Limb (tissue), 2 donors: ENCODE data around the gene GLIPR1L1.

Experiments used
- DNase-seq, 2 donors: peaks; one replicate each; pipeline ENCODE4 v3.0.0-alpha.2; 2016; ENCODE audit errors: extremely low spot score in 2 of 2

GLIPR1L1 gene

DNA sequence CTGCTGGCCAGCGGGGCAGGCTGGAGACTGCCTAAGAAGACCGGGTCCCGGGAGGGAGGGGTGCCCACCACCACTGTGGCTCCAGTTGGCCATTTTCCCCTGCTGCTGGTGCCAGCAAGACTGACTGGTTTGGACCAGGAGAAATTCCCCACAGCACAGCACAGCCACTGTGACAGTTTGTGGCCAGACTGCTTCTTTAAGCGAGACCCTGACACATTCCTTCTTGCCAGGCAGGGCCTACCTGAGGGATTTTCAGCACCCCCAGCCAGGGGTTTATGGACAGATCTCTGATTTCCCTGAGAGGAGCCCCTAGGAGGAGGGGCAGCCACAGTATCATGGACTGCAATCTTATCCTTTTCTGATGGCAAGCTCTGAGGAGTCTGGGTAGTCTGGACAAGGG, 15.5 kb downstream of the GLIPR1L1 start:
- DNase-seq: no peak

DNA sequence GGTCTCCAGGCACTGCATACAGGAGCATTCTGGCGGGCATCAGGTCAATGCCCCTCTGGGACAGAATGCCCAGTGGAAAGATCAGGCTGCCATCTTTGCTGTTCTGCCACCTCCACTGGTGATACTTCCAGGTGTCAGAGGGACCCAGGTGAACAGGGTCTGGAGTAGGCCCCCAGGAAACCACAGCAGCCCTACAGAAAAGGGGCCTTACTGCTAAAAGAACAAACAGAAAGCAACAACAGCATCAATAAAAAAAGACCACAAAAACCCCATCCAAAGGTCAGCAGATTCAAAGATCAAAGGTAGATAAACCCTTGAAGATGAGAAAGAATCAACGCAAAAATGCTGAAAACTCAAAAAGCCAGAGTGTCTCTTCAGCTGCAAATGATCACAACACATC, 15.9 kb downstream of the GLIPR1L1 start:
- DNase-seq: no peak

GRCh38 chr12:75354011-75354410, 19.5 kb downstream of the GLIPR1L1 start:
- DNase-seq: no peak

DNA sequence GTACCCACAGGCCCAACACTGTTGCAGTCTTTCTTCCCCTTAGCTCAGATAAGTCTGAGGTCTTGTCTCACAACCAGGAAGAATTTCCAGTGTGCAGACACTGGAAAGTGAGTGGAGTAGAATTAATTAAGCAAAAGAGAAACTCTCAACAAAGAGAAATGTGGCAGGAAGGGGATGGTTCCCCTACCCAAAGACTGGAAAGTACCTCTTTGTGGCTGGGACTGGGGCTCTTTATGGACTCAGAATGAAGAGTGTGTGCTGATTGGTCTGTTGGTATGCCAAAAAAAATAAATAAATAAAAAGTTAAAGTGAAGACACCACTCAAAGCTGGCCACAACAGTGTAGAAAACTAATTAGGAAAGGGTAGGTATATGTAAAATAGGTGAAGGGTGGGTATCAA, 26.4 kb downstream of the GLIPR1L1 start:
- no peak for DNase-seq

GRCh38 chr12:75361408-75361807, 26.9 kb downstream of the GLIPR1L1 start:
- DNase-seq: no peak

- no peak for DNase-seq
Measured at GRCh38 chr12:75364919-75365318, 30.4 kb downstream of the GLIPR1L1 start.

DNA sequence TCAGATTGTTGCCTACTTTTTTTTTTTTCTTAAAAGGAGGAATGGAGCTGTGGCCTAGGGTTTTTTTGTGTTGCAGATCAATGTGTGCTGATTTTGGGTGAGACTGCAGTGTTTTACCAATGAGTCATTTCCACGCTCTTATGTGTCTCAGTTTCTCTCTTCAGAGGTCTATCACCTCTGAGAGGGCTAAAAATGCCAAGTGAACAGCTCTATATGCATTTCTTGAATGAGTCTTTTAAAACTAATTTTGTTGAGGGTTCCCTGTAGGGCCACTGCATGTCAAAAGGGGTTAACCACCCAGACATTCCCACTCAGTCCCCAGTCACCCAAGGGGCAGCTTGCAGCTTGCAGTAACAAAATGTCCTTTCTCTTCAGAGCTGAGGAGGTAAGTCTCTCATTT, 32.2 kb downstream of the GLIPR1L1 start:
- no peak for DNase-seq

GRCh38 chr12:75374971-75375370, 40.5 kb downstream of the GLIPR1L1 start:
- no peak for DNase-seq

DNA sequence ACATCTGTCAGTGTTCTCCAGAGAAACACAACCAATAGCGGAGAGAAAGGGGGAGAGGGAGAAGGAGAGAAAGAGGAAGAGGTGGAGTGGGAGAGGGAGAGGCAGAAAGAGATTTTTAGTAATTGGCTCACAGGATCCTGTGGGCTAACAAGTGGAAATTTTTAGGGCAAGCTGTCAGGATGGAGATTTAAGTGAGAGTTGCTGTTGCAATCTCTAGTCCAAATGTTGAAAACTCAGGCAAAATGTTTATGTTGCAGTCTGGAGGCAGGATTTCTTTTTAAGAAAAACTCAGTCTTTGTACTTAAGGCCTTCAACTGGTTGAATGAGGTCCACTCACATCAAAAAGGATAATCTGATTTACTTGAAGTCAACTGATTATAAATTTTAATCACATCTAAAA, 43.9 kb downstream of the GLIPR1L1 start:
- no peak for DNase-seq

GRCh38 chr12:75389061-75389460, 54.6 kb downstream of the GLIPR1L1 start:
- no peak for DNase-seq

- DNase-seq: no peak
Measured at GRCh38 chr12:75389706-75390105, 55.2 kb downstream of the GLIPR1L1 start.

GRCh38 chr12:75390156-75390898, 55.9 kb downstream of the GLIPR1L1 start:
- no peak for DNase-seq

GRCh38 chr12:75390899-75391538, 56.5 kb downstream of the GLIPR1L1 start, which contains the start of gene GLIPR1L2:
TSS of gene GLIPR1L2 (plus strand) at chr12:75391089. CDS start at chr12:75391117, 28 bp downstream.
- DNase-seq: peak; percentile 96 to 97

GRCh38 chr12:75404231-75404630, 69.8 kb downstream of the GLIPR1L1 start:
- DNase-seq: no peak

DNA sequence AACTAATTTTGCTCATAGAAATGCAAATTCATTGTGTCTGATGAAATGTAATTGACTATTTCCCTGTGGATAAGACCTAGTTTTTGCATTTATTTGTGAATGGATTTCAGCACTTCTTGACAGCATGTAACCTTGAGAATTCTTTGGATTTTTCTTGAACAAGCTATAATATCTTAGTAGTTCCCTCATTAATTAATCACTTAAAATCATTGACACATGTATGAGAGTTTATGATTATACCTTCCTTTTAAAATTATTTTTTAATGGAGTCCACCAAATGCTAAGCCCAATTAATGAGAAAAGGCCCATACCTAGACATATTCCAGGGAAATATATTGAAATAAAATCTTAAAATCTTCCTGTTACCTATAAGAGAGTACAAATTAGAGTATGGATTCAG, 73.2 kb downstream of the GLIPR1L1 start:
- no peak for DNase-seq

DNA sequence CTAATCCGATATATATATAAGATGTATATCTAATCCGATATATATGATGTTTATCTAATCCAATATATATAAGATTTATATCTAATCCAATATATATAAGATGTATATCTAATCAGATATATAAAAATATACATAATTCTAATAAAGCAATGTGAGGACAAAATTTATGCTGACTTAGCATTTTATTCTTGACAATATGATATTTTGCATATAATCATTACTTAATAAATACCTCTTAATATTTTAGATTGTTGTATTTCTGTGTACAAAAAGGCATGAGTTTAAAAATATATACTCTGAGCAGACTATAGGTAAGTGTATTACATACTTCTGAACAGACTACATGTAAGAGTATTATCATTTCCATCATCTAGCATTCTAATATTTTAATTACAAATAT, 75.4 kb downstream of the GLIPR1L1 start:
- DNase-seq: no peak

DNA sequence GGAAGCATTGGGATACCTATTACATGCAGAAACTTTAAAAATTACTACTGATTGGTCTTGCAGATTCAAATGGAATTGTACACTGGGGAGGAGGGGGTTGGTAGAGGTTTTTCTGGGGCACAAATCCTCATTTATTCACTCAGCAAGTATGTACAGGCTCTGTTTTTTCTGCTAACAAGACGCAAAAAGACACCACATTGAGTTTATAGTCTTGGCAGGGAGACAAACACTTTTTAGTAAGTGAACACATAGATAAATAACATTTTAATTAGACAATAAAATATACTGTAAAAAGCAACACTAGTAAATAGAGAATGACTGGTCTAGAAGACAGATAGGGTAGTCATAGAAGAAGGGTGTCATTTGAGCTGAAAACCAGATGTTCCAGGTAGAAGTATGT, 80.2 kb downstream of the GLIPR1L1 start:
- DNase-seq: no peak

- peak in 1 of 2 donors; percentile 21 for DNase-seq
Measured at GRCh38 chr12:75419841-75420240, 85.4 kb downstream of the GLIPR1L1 start.
